K562 (cell line): ENCODE measurements around the gene CDKL5. TPM values are rescaled to one million over a fixed set of nuclear protein-coding genes. Genes with fewer than 3 reads are reported as not detected.

Experiments used
- ATAC-seq: fragments of 200-7000 bp; cut with Tn5 transposase; 3 replicates; pipeline ENCODE4 v1.9.1; 2020; ENCODE audit warnings: moderate library complexity
- Bru-seq: library from RNA; stranded (reverse); fragments of 400-500 nt; gene quantifications from one replicate; lab custom pipeline; 2021; lab: Mats Ljungman, UMichigan
- BruChase-seq, 2 experiments: library from RNA; stranded (reverse); fragments of 400-500 nt; gene quantifications; one replicate each; lab custom pipeline; 2021; lab: Mats Ljungman, UMichigan
- BruUV-seq: library from RNA; stranded (reverse); fragments of 400-500 nt; replicated peaks from 2 replicates; lab custom pipeline; 2021; lab: Mats Ljungman, UMichigan
- CTCF ChIA-PET: fragments of 300-600 bp; formaldehyde crosslinking; extraction: SDS; loops from one replicate; lab custom pipeline; 2021; ENCODE audit warnings: low intra/inter-chr PET ratio; lab: Yijun Ruan, JAX
- POLR2A ChIA-PET: fragments of 300-600, 350-650 bp; sonication (Branson Sonifier 250); formaldehyde crosslinking; extraction: SDS; loops from one replicate; lab custom pipeline; 2021; ENCODE audit warnings: antibody characterized with exemption, inconsistent platforms; lab: Yijun Ruan, JAX
- DNase-seq, 4 experiments: peaks; one replicate each; pipeline versions ENCODE4 v3.0.0 to v3.0.0-alpha.2; 2011 to 2018; ENCODE audit warnings: low spot score in 3 of 4, mixed read lengths in 3 of 4; ENCODE audit errors: extremely low read depth in 1 of 4
- FAIRE-seq: peaks from 2 replicates; lab custom pipeline; 2011; peaks lifted over from hg19 to GRCh38; lab: Jason Lieb, UNC
- H2AFZ ChIP-seq: 2 replicates; pipeline ENCODE4 v1.6.0; 2011; ENCODE audit warnings: low read depth, low read length, control low read depth, inconsistent platforms
- H3K27ac ChIP-seq: fragments of 200-600 bp; 3 replicates; pipeline ENCODE4 v1.8.0; 2011; ENCODE audit warnings: low read depth, mild to moderate bottlenecking, control low read depth, inconsistent platforms, low read length, moderate library complexity, mixed read lengths; ENCODE audit errors: extremely low read depth
- H3K27me3 ChIP-seq, 2 experiments: fragments of 300-600 bp in 1 of 2; 2 replicates in 1 of 2; 3 replicates in 1 of 2; pipeline versions ENCODE4 v1.6.0 to v1.8.0; 2011; ENCODE audit warnings: inconsistent platforms in 2 of 2, low read length in 2 of 2, mild to moderate bottlenecking in 1 of 2, mixed read lengths in 1 of 2, moderate library complexity in 1 of 2; ENCODE audit not compliant: control insufficient read depth in 2 of 2, insufficient read depth in 2 of 2
- H3K36me3 ChIP-seq: fragments of 300-600 bp; 3 replicates; pipeline ENCODE4 v1.8.0; 2011; ENCODE audit warnings: mild to moderate bottlenecking, low read length, inconsistent platforms; ENCODE audit not compliant: control insufficient read depth, insufficient read depth
- H3K4me1 ChIP-seq, 2 experiments: fragments of 200-600 bp in 1 of 2; replicated peaks in 1 of 2; 2 replicates in 1 of 2; 3 replicates in 1 of 2; pipeline versions ENCODE4 v1.5.1 to v1.8.0; 2011; ENCODE audit warnings: inconsistent platforms in 2 of 2, low read length in 2 of 2, mild to moderate bottlenecking in 1 of 2, mixed read lengths in 1 of 2, moderate library complexity in 1 of 2; ENCODE audit not compliant: control insufficient read depth in 2 of 2, insufficient read depth in 2 of 2
- H3K4me2 ChIP-seq: 2 replicates; pipeline ENCODE4 v1.6.1; 2011; ENCODE audit warnings: low read length, control low read depth, inconsistent platforms, mixed read lengths; ENCODE audit not compliant: insufficient read depth
- H3K4me3 ChIP-seq: fragments of 200-600 bp; sonication (generic), shearing (Covaris generic); 2 replicates; pipeline ENCODE4 v1.5.1; 2016; ENCODE audit warnings: control low read depth, inconsistent platforms
- H3K79me2 ChIP-seq: fragments of 200-600 bp; 3 replicates; pipeline ENCODE4 v1.8.0; 2011; ENCODE audit warnings: low read length, inconsistent platforms; ENCODE audit not compliant: control insufficient read depth, insufficient read depth
- H3K9ac ChIP-seq, 2 experiments: 2 replicates each; pipeline versions ENCODE4 v1.6.0 to v1.6.1; 2011; ENCODE audit warnings: low read depth in 2 of 2, low read length in 2 of 2, control low read depth in 1 of 2, inconsistent platforms in 1 of 2, mild to moderate bottlenecking in 1 of 2, mixed read lengths in 1 of 2; ENCODE audit not compliant: insufficient read depth in 1 of 2
- H3K9me1 ChIP-seq: one replicate; pipeline ENCODE4 v1.6.0; 2011; ENCODE audit warnings: inconsistent platforms, mild to moderate bottlenecking, low read length, moderate library complexity; ENCODE audit not compliant: control insufficient read depth, insufficient read depth
- H3K9me3 ChIP-seq: replicated peaks from 2 replicates; pipeline ENCODE4 v1.5.1; 2011; ENCODE audit warnings: low read depth, low read length, inconsistent platforms; ENCODE audit not compliant: control insufficient read depth, insufficient read depth
- H4K20me1 ChIP-seq: replicated peaks from 2 replicates; pipeline ENCODE4 v1.6.1; 2011; ENCODE audit warnings: low read length, inconsistent platforms, mixed read lengths; ENCODE audit not compliant: control insufficient read depth, insufficient read depth
- BCL6 ChIP-seq: fragments of 250-450 bp; sonication (Bioruptor Pico); IDR thresholded peaks from 2 replicates; pipeline ENCODE4 v1.4.0; 2020
- BCLAF1 ChIP-seq, 2 experiments: fragments of 450-650 bp in 1 of 2; IDR thresholded peaks; 2 replicates each; pipeline ENCODE4 v1.6.1; 2011 to 2017; ENCODE audit warnings: low read depth in 2 of 2, antibody characterized with exemption in 1 of 2, borderline replicate concordance in 1 of 2, low read length in 1 of 2, mild to moderate bottlenecking in 1 of 2, mixed read lengths in 1 of 2; ENCODE audit not compliant: control insufficient read depth in 1 of 2
- FOXP1 ChIP-seq: sonication (generic); formaldehyde crosslinking; IDR thresholded peaks from 2 replicates; pipeline ENCODE4 v1.8.0; 2022; ENCODE audit warnings: mild to moderate bottlenecking, missing genetic modification reagents
- HOMEZ ChIP-seq: fragments of 250-450 bp; sonication (Bioruptor Pico); IDR thresholded peaks from 2 replicates; pipeline ENCODE4 v1.4.0; 2020; ENCODE audit warnings: mild to moderate bottlenecking, moderate library complexity
- POU5F1 ChIP-seq: fragments of 150-350 bp; IDR thresholded peaks from 2 replicates; pipeline ENCODE4 v1.6.1; 2014; ENCODE audit warnings: borderline replicate concordance, low read length, low read depth, mild to moderate bottlenecking; ENCODE audit not compliant: partially characterized antibody
- SIN3A ChIP-seq, 2 experiments: fragments of 150-350 bp in 1 of 2; IDR thresholded peaks; 2 replicates each; pipeline ENCODE4 v1.6.1; 2011 to 2016; ENCODE audit warnings: borderline replicate concordance in 2 of 2, low read depth in 2 of 2, low read length in 2 of 2, mild to moderate bottlenecking in 2 of 2, moderate library complexity in 2 of 2; ENCODE audit not compliant: control insufficient read depth in 1 of 2
- TBP ChIP-seq: optimal IDR thresholded peaks from 2 replicates; pipeline ENCODE3; 2011; ENCODE audit warnings: low read depth, low read length, improper control_type of control experiment
- TFAM ChIP-seq: fragments of 250-450 bp; sonication (Bioruptor Pico); conservative IDR thresholded peaks from 2 replicates; pipeline ENCODE4 v1.5.0; 2021; ENCODE audit warnings: mild to moderate bottlenecking, moderate library complexity
- TRIM24 ChIP-seq, 2 experiments: fragments of 450-650 bp; IDR thresholded peaks; 2 replicates each; pipeline ENCODE4 v1.6.1; 2016
- WGBS: fragments of 100-300 bp; shearing (Covaris generic); methylation state at CpG from one replicate; pipeline ENCODE4 v1.1.6; 2016; ENCODE audit warnings: low coverage, mixed read lengths; ENCODE audit not compliant: insufficient coverage; ENCODE audit errors: missing lambda C conversion rate; 5-methylcytosine and 5-hydroxymethylcytosine counted together
- in situ Hi-C: fragments of 300-500 bp; cut with MboI; formaldehyde crosslinking; loops from 4 replicates; pipeline ENCODE4 v1.15.0; 2018; ENCODE audit warnings: inconsistent platforms, mixed read lengths
- intact Hi-C: fragments of 100-400 bp; cut with micrococcal nuclease; formaldehyde crosslinking; loops from 2 replicates; pipeline ENCODE4 v1.14.2; 2022
- long read RNA-seq, 3 experiments: library from polyadenylated mRNA in 2 of 3; library from RNA in 1 of 3; unstranded in 2 of 3; stranded (forward) in 1 of 3; transcript quantifications; one replicate each; pipeline ENCODE4 v2.0.0, GENCODE V29; 2019 to 2022
- polyA minus RNA-seq, 3 experiments: library from RNA; depleted of rRNA, polyadenylated mRNA; stranded (reverse); fragments of >200 nt; gene quantifications; 2 replicates each; pipeline ENCODE4 v1.2.3, GENCODE V29; 2011
- polyA plus RNA-seq, 8 experiments: library from polyadenylated mRNA; depleted of rRNA in 4 of 8; stranded (reverse) in 5 of 8; unstranded in 3 of 8; fragments of >200 nt; fragmentation: Nextera tagmentation in 2 of 8; fragmentation: Illumina TruSeq in 1 of 8; extraction: Ambion mirVana in 2 of 8; extraction: Trizol in 1 of 8; gene quantifications; 2 replicates each; pipeline versions ENCODE4 v1.2.1 to v1.2.3, GENCODE V29; 2011 to 2014; ENCODE audit warnings: inconsistent platforms in 1 of 8, missing spikeins in 1 of 8
- total RNA-seq, 7 experiments: library from RNA; depleted of rRNA in 6 of 7; stranded (reverse); fragments of >200 nt in 6 of 7; fragmentation: Illumina TruSeq in 2 of 7; extraction: Trizol in 2 of 7; gene quantifications; 2 replicates each; pipeline versions ENCODE4 v1.2.1 to v1.2.3, GENCODE V29; 2011 to 2021; ENCODE audit warnings: low replicate concordance in 1 of 7

The CDKL5 gene
- 0.51 and 2.4 TPM in 2 replicates for total RNA-seq (2011; cell fraction: chromatin; rRNA removed; ENCODE audit: low replicate concordance)
- 0.26 and 0.50 TPM in 2 replicates for total RNA-seq (2011; cell fraction: nucleolus; rRNA removed)
- total RNA-seq (2011; cell fraction: nucleoplasm; rRNA removed), result 1.1 and 1.4 TPM in 2 replicates
- total RNA-seq (2014; rRNA removed) (under 0.01 TPM in 2 replicates), total RNA-seq (2014; rRNA removed; fragmentation: Illumina TruSeq; extraction: Trizol) (0.04 and 0.13 TPM in 2 replicates), total RNA-seq (2015; rRNA removed; fragmentation: Illumina TruSeq; extraction: Trizol) (0.04 and 0.11 TPM in 2 replicates), total RNA-seq (2021) (0.11 and 0.16 TPM in 2 replicates), polyA plus RNA-seq (2011; rRNA removed) (0.14 and 0.21 TPM in 2 replicates), polyA plus RNA-seq (2014; fragmentation: Illumina TruSeq; extraction: Trizol) (0.04 TPM in 2 replicates), polyA plus RNA-seq (2014; fragmentation: Nextera tagmentation; extraction: Ambion mirVana) (under 1 TPM; under 0.01 to 0.01 TPM), polyA plus RNA-seq (2014; rRNA removed) (0.04 and 0.08 TPM in 2 replicates), polyA minus RNA-seq (2011; rRNA and poly(A)+ RNA removed) (0.53 and 0.60 TPM in 2 replicates), Bru-seq, nascent RNA (percentile 28 among the genes with signal in this experiment), BruChase-seq, experiment 1, labeled RNA remaining after a 2-hour chase (percentile 25 among the genes with signal in this experiment), BruChase-seq, experiment 2, labeled RNA remaining after a 6-hour chase (percentile 23 among the genes with signal in this experiment)
- 0.07 and 0.13 TPM in 2 replicates for polyA plus RNA-seq (2011; cell fraction: cytosol; rRNA removed)
- polyA plus RNA-seq (2011; cell fraction: nucleus; rRNA removed), result 0.24 and 0.33 TPM in 2 replicates
- 0.08 and 0.11 TPM in 2 replicates for polyA plus RNA-seq (2012)
- 0.10 TPM in 1 of 2 replicates, not detected in the other for polyA minus RNA-seq (2011; cell fraction: cytosol; rRNA and poly(A)+ RNA removed)
- 0.22 and 0.54 TPM in 2 replicates for polyA minus RNA-seq (2011; cell fraction: nucleus; rRNA and poly(A)+ RNA removed)
- long read RNA-seq, experiment 1, partial matches to known transcripts, result 0 of 2 reads
- long read RNA-seq, experiment 1, other reads (novel, unspliced or antisense), result 2 of 2 reads
- long read RNA-seq, experiment 2, result 0 reads
- long read RNA-seq, experiment 3, result 0 reads

GRCh38 chrX:18425199-18426003 lies at the start of gene CDKL5:
CDKL5 (plus strand) TSS chrX:18425608; CDS start chrX:18507097, 81,489 bp downstream.
- Histone ChIP-seq H3K27ac (no peak within 1 kb of the TSS), H3K36me3 (no peaks in the 10 kb centered on the region), H3K4me1 (peaks cover 0 to 16% of the 10 kb centered on the region in 2 experiments; a peak in 3 of 5 replicates), H3K79me2 (no peaks in the 10 kb centered on the region), H3K4me3 (peak within 1 kb of the TSS; percentile 59), H2AFZ (peak within 1 kb of the TSS; percentile 83), H3K9ac (peak within 1 kb of the TSS; percentile 35 to 87; a peak in 3 of 4 replicates), H4K20me1 (no peaks in the 10 kb centered on the region), H3K27me3 (peaks cover 0 to 4% of the 10 kb centered on the region in 2 experiments; a peak in 3 of 5 replicates), H3K9me3 (no peaks in the 10 kb centered on the region), H3K4me2 (peak within 1 kb of the TSS; percentile 79), H3K9me1 (no peaks in the 10 kb centered on the region)
- BruUV-seq, result no TSS peak
- ATAC-seq, result peak; percentile 100
- DNase-seq, result peak; percentile 95 to 98 (median 96)
- WGBS, result 1% methylated on average over 23 of the region's 79 CpGs
- POLR2A ChIA-PET, result interaction anchor here (0.5 to 0.6 kb wide), 2 partner anchors 280 to 1712 kb away, joined by 4 to 5 read pairs; no protein-coding TSS in a partner anchor
- intact Hi-C loops, result no loop called here
- CTCF ChIA-PET, result no interaction called here
- in situ Hi-C loops, result no loop called here
- FAIRE-seq, result peak; percentile 92
- TF ChIP-seq SIN3A (IDR thresholded peaks at IDR 0.05; ENCODE audit: borderline replicate concordance in 2 of 2, control insufficient read depth in 1 of 2, low read depth in 2 of 2, low read length in 2 of 2) (no peak), TBP (peak; percentile 69), TFAM (CRISPR knock-in tag) (no peak), BCL6 (CRISPR knock-in tag) (no peak), POU5F1 (no peak), TRIM24 (IDR thresholded peaks at IDR 0.05) (no peak), BCLAF1 (IDR thresholded peaks at IDR 0.05; ENCODE audit: borderline replicate concordance in 1 of 2, control insufficient read depth in 1 of 2, low read depth in 2 of 2, low read length in 1 of 2) (no peak), FOXP1 (no peak), HOMEZ (CRISPR knock-in tag) (no peak)
